K562 (cell line): Measurements from ENCODE around the gene NRG2. TPM values are rescaled to one million over a fixed set of nuclear protein-coding genes. Genes with fewer than 3 reads are reported as not detected.

Experiments used
- CREB3L1 ChIP-seq: fragments of 450-650 bp; IDR thresholded peaks from 2 replicates; pipeline ENCODE4 v1.6.1; 2014; ENCODE audit warnings: low read depth, mild to moderate bottlenecking, moderate library complexity, borderline replicate concordance
- IRF1 ChIP-seq: sonication (generic); formaldehyde crosslinking; IDR thresholded peaks from 2 replicates; pipeline ENCODE4 v1.8.0; 2022; ENCODE audit warnings: missing genetic modification reagents, mild to moderate bottlenecking, borderline replicate concordance
- MNT ChIP-seq, 2 experiments: fragments of 450-650 bp; conservative IDR thresholded peaks; 2 replicates each; pipeline ENCODE4 v1.6.1; 2017; ENCODE audit warnings: mild to moderate bottlenecking in 2 of 2, moderate library complexity in 2 of 2
- REST ChIP-seq, 2 experiments: fragments of 450-650 bp; formaldehyde crosslinking in 1 of 2; IDR thresholded peaks; 2 replicates each; pipeline versions ENCODE4 v1.4.0 to v1.6.1; 2014 to 2020; ENCODE audit warnings: mild to moderate bottlenecking in 2 of 2, borderline replicate concordance in 1 of 2, low read depth in 1 of 2
- SIN3A ChIP-seq, 2 experiments: fragments of 150-350 bp in 1 of 2; IDR thresholded peaks; 2 replicates each; pipeline ENCODE4 v1.6.1; 2011 to 2016; ENCODE audit warnings: borderline replicate concordance in 2 of 2, low read depth in 2 of 2, low read length in 2 of 2, mild to moderate bottlenecking in 2 of 2, moderate library complexity in 2 of 2; ENCODE audit not compliant: control insufficient read depth in 1 of 2
- SRSF7 ChIP-seq: fragments of 200-400 bp; formaldehyde crosslinking; optimal IDR thresholded peaks from 2 replicates; pipeline ENCODE3; 2017; ENCODE audit warnings: mild to moderate bottlenecking, low read depth, low read length
- THAP7 ChIP-seq: fragments of 250-450 bp; sonication (Bioruptor Pico); IDR thresholded peaks from 2 replicates; pipeline ENCODE4 v1.5.0; 2021
- TRIM25 ChIP-seq: fragments of 450-650 bp; IDR thresholded peaks from 2 replicates; pipeline ENCODE4 v1.7.0; 2016; ENCODE audit warnings: borderline replicate concordance
- XRCC4 ChIP-seq: IDR thresholded peaks from one replicate; pipeline ENCODE4 v1.6.1; 2011; ENCODE audit not compliant: insufficient read depth, insufficient read length; ENCODE audit errors: extremely low read depth
- YBX1 ChIP-seq: fragments of 450-650 bp; IDR thresholded peaks from 2 replicates; pipeline ENCODE4 v1.7.1; 2016; ENCODE audit warnings: mild to moderate bottlenecking
- ZNF766 ChIP-seq: fragments of 200-800 bp; sonication (Bioruptor generic); conservative IDR thresholded peaks from 2 replicates; pipeline ENCODE4 v1.6.1; 2016; ENCODE audit warnings: missing genetic modification characterization, missing compliant biosample characterization
- polyA plus RNA-seq, 8 experiments: library from polyadenylated mRNA; depleted of rRNA in 4 of 8; stranded (reverse) in 5 of 8; unstranded in 3 of 8; fragments of >200 nt; fragmentation: Nextera tagmentation in 2 of 8; fragmentation: Illumina TruSeq in 1 of 8; extraction: Ambion mirVana in 2 of 8; extraction: Trizol in 1 of 8; gene quantifications; 2 replicates each; pipeline versions ENCODE4 v1.2.1 to v1.2.3, GENCODE V29; 2011 to 2014; ENCODE audit warnings: inconsistent platforms in 1 of 8, missing spikeins in 1 of 8
- total RNA-seq, 7 experiments: library from RNA; depleted of rRNA in 6 of 7; stranded (reverse); fragments of >200 nt in 6 of 7; fragmentation: Illumina TruSeq in 2 of 7; extraction: Trizol in 2 of 7; gene quantifications; 2 replicates each; pipeline versions ENCODE4 v1.2.1 to v1.2.3, GENCODE V29; 2011 to 2021; ENCODE audit warnings: low replicate concordance in 1 of 7

NRG2 gene
- total and polyA plus RNA-seq, 9 of the 15 experiments (the other 6 are each of a cell fraction or from before 2014, with no cell fraction given) = not detected

- TF ChIP-seq REST (IDR thresholded peaks at IDR 0.05; ENCODE audit: borderline replicate concordance) (peak; percentile 95), REST (CRISPR knock-in tag; IDR thresholded peaks at IDR 0.05; ENCODE audit: low read depth) (peak; percentile 93), ZNF766 (peak; percentile 73; the same call in 1 of the 2 replicates), XRCC4 (no peak), CREB3L1 (peak; percentile 66; the same call in 1 of the 2 replicates), YBX1 (no peak), SIN3A (IDR thresholded peaks at IDR 0.05; ENCODE audit: borderline replicate concordance in 2 of 2, control insufficient read depth in 1 of 2, low read depth in 2 of 2, low read length in 2 of 2) (0 out of 4 replicates have a peak, but pooled peaks of 1 of the 2 experiments have one; percentile 28), TRIM25 (no peak), SRSF7 (no peak), IRF1 (CRISPR knock-in tag) (no peak), THAP7 (CRISPR knock-in tag) (no peak), MNT (conservative IDR thresholded peaks at IDR 0.05) (peak in 1 of 2 experiments; percentile 38; a peak in 1 of 4 replicates)
Observed at GRCh38 chr5:139974661-139975060, 68.4 kb downstream of the NRG2 start (continued).
